Activated T-helper 1 cell treated with Interleukin-2 at 50 U/mL for 16 hours (primary cell): ENCODE data around the gene PACS2.
"Not testable (repeated sequence)": the region's sequence is repeated elsewhere in the genome, so short reads cannot be mapped to it uniquely, and the experiment has no call there.

Experiments used
- DNase-seq: peaks from one replicate; pipeline ENCODE4 v3.0.0-alpha.2; 2020; ENCODE audit warnings: low read depth

PACS2 gene

DNA sequence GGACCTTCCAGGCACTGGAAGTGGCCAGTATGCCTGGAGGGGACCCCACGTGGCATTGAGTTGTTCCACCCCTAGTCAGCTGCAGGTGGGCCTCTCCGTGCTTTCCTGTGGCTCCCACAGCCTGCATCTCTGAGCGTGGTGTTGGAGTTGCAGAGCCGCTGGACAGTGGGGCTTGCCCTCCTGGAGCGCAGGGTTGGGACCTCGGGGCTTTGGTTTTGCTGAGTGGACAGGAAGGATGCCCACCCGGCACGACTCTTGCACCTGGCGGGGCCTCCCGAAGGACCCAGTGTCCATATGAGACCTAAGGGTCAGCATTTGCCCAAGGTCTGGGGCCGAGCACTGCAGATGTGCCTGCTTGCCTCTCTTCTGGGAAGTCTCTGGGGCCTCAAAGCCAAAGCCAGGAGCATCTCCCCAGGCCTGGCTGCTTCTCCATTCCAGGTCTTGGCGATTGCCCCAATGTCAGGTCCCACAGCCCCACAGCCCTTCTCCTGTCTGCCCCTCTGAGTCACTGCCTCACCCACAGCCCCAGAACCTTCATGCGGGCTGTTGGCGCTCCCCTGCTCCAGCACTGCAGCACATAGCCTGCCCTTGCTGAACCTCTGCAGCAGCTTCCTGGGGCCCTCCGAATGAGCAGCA, 1.5 kb downstream of the PACS2 start:
- DNase-seq = no peak

DNA sequence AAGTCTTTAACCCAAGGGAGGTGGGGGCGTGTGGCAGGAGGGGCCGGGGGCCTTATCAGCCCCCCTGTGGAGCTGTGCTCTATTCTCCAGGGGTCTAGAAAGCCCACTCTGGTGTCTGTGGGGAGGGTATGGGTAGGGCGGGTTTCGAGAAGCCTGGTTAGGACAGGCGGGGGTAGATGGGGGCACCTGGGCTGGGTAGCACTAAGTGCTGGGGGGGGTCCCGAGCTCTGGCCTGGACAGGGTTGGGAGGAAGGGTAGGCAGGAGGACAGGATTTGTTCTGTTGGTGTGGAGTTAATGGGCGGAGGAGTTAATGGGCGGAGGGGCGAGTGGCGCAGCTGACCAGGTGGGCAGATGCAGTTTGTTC, 2.0 kb downstream of the PACS2 start:
- DNase-seq = no peak

DNA sequence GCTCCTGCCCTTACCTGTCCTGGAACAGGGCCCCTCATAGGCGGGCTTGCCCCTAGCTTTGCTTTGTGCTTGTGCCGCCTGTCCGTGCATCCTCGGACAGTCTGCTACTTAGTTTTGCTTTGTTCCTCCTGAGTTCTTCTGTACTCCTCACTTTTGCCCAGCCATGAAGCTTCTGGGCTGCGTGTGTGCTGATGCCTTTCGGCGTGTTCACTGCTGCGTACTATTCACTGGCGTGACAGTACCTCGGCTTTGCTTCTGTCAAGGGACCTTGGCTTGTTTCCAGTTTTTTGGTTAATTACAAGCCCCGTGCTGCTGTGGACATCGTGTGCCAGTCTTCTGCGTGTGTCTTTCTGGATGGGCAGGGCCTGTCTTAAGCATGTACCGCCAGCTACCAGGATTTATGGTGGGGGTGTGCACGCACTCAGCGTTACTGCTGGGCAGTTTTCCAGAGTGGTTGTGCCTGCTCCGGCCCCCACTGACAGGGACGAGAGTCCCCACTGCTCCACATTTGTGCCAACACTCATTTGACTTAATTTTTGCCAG, 2.5 kb downstream of the PACS2 start:
- no peak for DNase-seq

DNA sequence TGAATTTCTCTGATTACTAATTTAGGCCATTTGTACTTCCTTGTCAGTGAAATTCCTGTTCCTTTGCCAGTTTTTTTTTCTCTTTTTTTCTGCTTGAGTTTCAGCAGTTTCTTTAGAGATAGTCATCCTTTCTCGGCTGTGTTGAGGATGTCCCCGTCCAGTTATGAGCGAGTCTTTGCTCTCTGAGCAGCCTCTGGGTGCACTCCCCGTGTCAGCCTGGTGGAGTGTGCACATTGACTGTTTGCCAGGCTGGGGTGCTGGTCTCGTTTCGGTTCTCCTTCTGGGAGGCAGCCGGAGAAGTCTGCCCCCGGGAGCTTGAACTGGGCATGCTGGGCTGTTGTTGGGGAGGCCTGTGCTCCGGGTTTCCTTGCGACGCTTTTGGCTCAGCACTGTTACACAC, 3.0 kb downstream of the PACS2 start:
- DNase-seq = no peak

DNA sequence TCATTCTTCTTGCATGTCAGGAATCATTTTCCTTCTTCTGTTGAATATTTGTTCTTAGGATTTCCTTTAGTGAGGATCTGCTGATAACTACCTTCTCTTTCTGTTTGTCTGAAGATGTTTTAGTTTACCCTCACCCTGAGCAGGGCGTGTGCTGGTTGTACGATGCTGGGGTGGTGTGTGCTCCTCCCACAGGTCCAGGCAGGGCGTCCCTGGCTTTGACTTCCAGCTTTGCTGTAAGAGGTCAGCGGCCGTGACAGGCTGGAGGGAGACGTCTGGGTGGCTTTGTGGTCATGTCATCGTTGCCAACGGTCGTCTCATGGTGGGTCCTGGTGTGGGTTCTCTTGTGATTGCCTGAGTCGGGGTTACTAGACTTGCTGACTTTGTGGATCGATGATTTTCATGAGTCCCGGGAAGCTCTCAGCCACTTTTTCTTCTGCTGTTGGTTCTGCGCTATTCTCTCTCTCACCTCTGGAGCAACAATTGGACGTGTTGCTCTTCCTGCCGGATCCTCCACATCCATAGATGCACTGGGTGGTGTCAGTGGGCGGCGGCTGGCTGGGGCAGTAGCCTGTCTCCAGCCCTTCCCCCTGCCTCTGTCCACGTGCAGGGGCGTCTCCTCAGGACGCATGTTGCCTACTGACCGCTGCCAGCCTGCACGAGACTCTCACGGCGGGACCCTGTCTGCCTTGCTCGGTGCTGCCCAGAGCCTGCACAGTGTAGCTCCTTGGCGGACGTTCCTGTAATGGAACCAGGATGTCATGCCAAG, 8.4 kb downstream of the PACS2 start:
- no peak for DNase-seq

DNA sequence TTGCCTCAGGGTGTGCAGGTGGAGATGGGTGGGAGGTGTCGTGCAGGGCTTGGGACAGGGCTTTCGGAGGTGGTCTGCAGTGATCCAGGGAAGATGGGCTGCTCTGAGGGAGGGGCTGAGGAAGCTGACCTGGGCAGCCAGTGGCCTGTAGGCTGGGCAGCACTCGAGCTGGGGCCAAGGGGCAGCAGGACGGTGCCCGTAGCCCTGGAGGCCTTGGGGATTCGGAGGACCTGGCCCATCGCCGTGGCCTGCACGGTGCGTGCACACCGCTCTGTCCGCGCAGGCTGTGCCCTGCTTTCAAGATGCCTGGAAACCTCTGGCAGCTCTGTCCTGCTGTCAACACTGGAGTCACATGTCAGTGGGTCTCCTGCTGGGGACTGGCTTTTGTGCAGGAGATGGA, 9.1 kb downstream of the PACS2 start:
- DNase-seq = no peak

DNA sequence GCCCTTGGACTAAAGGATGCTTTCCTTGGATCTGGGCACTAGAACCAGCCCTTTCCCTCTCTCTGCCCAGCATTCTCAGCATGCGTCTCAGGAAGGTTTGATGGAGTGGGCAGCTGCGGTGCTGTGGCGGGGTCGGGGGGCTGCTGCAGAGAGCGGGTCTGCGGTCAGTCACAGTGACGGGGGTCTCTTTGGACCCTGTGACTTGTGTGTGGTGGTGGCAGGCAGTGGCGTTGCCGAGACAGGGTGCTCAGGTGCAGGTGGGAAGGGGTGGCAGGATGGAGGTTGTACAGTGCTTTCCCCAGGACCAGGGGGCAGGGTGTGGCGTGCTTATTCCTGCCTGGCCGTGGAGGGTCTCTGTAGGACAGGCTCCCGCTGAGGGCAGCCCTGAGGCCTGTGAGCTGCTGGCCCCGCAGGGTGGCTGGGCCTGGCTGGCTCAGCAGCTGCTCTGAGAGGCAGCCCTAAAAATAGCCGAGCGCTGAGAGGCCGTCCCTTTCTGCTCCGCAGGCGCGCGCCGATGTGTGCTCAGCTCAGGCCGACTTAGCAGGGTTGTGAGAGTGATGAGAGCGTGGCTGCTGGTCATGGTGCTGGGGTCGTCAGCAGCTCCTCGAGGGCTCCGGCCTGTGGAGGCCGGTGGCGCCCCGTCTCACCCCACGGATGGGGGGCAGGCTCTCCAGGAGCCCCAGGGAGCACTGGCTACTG, 9.7 kb downstream of the PACS2 start:
- DNase-seq = no peak

DNA sequence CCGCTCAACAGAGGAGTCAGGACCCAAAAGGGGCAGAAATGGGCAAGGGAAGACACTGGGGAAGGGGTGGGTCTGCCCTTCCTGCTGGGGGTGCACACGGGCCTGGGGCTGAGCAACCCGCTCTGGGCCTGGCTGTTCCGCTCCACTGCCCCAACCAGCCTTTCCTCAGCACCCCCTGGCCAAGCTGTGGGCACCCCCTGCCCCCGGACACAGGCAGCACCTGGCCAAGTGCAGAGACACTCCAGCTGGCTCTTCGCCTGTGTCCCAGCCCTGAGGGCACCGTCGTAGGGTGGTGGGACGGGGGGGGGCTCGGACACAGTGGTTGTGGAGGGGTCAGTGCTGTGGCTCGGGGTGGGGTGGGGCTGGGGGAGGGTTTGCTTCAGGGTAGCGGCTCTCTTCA, 10.3 kb downstream of the PACS2 start:
- DNase-seq = no peak

DNA sequence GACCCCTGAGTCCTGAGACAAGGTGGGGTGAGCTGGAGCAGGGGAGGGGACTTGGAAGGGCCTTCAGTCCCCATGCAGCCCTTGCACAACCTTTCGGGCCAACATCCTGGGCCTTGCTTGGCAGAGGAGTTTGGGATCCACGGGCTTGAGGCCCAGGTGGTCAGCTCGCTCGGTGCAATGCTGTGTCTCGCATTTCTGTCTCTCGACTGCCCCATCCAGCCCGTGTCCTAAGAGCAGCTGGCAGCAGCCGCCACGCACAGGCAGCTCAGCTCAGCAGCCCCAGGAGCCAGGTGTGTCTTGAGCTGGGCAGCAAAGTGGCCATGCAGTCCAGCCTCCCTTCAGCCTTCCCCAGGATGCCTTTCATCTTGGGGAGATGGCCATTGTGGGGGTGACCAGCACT, 10.8 kb downstream of the PACS2 start:
- no peak for DNase-seq

DNA sequence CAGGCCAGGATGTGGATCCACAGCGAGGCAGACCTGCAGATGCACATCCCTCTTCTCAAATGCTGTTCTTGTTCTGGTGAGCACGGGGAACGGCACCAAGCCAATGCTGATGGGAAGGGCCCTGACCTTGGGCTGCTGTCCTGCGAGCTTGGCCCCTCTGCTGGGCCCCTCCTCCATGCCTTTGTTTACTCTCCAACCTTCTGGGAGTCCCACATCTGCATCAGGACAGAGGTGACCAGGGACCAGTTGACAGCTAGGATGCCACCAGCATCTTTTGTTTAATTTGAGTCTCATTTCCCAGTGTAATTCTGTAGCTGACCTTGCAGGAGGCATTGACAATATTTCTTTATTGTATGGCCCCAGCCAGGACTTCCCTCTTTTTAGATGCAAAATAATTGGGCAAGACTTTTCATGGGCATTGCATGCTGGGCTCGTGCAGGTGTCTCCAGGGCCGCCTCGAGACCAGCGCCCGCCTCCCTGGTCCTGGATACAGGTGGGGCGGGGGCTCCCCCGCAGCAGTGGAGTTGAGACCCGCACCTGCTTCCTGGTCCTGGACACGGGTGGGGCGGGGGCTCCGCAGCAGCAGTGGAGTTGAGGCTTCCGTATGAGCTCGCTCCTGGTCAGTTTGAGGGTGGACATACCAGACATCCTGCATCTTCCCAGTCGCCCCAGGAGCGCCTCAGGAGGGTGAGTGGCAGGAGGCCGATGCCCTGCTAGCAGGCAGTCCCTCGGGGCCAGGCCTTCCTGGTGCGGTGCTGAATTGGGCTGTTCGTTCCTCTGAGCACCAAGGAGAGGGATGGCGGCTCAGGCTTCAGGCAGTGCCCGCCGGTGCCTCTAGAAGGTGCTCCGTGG, 11.4 kb downstream of the PACS2 start:
- DNase-seq = no peak

DNA sequence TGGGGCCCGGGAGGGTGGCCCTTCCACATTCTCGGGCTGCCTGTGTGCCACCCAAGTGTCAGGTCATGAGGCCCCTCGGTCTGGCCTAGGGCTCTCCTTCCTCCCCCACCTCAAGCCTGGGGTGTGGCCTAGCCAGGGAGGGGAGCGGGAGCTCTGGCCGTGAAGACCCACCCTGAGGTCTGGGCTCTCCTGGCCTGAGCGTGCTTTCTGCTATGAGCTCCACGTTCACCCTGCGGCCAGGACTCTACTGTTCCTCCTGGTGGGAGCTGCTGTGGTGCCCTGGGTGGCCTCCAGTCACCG, 12.0 kb downstream of the PACS2 start:
- no peak for DNase-seq

DNA sequence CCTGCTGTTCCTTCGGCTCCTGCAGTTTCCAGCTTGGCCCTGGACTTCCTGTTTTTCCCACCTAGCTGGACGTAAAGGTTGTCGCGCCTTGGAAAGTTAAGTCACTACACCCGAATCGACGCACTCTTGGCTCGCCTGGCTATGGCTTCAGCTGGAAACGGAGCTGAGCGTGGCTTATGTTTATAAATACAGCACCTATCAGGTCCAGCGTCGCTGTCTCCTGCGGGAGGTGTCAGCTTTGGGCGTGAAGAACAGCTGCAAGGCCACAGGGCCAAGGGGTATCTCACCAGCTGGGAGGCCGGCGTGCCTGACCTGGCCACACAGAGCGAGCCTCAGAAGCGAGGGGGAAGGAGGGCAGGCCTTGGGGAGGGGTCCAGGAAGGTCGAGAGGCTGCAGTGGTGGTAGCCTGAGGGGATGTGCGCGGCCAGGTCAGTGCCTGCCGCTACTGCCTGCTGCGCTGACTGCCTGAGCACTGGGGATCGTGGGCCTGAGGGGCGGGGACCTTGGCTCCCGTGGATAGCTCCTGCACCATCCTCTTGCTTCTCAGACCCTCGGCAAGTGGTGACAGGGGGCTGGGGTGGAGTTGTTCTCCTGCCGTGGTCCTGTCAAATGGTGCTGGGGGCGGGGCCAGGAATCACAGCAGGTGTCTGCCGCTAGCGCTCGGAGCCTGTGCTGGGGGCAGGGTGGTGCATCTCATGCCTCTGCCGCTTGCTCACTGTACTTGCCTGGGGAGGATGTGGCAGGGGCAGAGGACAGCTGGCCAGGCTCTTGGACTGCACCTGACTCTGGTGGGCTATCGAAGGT, 12.5 kb downstream of the PACS2 start:
- no peak for DNase-seq

DNA sequence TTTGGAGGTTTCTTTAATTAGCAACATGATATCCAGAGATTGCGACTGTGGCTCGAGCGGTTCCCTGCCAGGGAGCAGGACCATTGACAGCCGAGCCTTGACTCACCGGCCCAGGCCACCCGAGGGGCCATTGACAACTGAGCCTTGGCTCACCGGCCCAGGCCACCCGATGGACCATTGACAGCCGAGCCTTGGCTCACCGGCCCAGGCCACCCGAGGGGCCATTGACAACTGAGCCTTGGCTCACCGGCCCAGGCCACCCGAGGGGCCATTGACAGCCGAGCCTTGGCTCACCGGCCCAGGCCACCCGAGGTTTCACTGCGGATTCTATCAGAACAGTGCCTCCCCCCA, 13.1 kb downstream of the PACS2 start:
- DNase-seq = not testable (repeated sequence)

DNA sequence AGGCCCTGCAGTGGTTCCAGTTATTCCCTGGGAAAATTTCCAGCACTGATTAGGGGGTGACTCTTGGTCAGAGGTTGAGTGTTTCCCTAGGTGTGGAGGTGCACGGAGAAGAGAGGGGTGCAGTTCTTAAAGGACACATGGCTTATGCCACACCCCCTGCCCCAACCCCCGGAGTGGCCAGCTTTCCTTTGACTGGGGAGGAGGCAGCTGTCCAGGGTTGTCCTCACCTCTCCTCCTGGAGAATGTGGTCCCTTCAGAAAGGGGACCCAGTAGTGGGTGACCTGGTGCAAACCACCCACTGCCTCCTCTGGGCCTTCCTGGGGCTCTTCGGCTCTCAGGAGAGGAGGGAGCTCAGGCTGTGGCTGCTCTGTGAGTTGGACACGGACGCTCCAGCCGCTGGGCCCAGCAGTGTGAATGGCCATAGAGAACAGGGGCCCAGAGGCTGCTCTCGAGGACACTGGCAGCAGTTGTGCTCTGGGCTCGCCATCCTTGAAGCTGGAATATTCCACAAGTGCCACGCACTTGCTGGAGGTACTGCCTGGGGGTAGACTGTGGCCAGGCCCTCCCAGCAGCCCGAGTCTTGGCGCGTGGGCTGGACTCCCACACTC, 13.6 kb downstream of the PACS2 start:
- DNase-seq = no peak

DNA sequence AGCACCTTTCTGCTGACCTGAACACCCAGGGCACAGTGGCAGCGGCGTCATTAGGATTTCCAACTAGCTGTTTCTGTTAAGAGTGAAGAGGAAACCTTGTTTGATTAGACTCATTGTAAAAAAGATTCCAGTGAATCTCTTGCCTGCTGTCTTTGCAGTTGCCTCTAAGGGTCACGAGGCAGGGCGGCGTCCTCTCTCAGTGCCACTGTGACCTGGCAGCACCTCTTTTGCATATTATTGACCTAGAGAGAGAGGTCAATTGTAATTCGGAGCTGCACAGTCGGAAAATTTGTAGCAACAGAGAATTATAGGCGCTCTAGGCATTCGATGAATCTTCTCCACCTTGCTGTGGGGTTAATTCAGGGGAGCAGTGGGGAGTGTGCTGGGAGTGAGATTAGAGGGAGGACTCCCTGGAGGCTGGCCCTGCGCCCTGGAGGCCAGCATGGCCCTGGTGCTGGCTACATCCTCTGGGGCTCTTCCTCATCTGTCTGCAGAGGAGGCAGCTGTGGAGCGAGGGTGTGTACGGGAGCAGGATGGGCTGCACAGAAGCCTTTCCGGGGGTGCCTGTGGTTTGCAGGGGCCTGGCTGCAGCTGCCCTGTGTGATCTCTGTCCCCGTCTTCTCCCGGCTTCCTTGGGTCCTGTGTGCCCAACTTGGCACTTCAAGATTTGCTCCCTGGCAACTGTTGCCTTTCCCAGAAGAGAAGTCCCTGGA, 14.3 kb downstream of the PACS2 start:
- DNase-seq = no peak

DNA sequence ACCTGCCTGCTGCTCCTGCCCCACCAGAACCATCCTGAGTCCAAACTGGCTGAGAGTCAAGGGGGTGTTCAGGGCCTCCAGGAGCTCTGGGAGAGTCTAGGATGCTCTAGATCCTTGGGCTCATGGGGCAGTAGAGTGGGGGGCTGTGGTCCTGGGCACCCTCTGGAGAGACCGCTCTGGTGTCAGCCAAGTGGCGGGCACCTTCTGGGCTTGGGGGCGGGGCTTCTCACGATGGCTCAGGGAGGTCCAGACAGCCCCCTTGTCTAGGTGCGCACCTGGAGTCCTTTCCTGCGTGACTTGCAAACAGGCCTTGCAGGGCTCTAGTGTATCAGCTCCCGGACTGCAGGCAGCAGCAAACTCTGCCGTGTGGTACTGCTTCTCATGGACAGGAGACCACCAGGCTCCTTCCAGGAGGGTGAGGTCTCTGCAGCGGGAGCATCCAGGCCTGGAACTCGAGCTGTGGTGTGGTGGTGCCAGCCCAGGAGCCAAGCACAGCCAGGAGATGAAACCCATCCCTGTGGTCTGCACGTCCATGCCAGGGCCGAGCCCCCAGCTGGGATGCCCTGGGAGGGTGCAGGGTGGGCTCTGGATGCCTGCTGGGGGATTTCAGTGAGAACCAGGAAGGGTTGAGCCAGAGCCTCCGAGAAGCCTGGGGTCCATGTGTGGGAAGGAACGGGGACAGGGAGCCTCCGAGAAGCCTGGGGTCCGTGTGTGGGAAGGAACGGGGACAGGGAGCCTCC, 15.0 kb downstream of the PACS2 start:
- no peak for DNase-seq

DNA sequence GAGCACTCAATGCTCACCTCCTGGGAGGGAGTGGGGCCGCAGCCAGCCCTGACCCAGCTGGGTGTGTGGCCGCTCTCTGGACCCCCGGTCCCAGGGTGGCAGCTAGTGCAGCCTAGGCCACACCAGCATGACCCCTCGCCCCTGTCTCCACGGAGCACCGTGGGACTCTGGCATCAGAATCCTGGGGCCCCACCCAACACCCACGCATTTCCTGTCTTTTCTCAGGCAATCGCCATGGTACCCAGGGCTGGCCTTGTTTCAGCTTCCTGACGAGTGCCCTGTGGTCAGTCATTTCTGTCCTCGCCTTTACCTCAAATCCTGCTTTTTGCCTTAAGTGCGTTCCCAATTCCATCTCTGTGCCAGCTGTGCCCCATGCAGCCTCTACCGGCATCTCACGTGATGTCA, 15.9 kb downstream of the PACS2 start:
- DNase-seq = no peak

DNA sequence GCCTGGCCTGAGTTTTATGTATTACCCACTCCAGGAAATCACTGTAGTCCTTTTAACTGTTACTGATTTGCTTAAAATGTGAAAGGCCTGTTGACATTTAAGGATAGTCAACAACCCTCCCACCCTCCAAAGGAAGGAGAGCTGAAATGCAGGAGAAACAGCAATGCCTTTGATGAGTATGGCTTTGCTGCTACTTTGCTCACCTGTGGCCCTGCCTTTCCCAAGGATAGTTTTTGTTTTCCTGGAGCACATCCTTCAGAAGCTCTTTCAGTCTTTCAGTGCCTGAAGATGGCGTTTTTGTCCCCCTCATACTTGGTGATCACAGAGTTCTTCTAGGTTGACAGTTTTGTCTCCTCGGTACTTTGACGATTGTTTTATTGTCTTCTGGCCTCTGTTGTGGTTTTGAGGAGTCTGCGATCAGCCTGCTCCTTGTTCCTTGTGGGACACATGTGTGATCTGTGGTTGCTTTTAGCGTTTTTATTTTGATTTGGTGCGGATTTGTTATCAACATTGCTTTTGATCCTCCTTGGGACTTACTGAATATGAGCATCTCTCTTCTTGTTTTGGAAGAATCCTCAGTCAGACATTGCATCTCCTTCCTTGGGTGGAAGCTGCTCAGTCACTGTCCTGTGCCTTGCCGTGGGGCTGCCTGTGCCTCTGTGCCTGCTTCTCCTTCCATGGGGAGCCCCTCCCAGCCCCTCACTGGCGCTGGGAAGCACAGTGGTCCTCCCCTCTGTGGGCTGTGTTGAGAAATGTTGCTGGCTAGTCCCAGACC, 17.2 kb downstream of the PACS2 start:
- no peak for DNase-seq

DNA sequence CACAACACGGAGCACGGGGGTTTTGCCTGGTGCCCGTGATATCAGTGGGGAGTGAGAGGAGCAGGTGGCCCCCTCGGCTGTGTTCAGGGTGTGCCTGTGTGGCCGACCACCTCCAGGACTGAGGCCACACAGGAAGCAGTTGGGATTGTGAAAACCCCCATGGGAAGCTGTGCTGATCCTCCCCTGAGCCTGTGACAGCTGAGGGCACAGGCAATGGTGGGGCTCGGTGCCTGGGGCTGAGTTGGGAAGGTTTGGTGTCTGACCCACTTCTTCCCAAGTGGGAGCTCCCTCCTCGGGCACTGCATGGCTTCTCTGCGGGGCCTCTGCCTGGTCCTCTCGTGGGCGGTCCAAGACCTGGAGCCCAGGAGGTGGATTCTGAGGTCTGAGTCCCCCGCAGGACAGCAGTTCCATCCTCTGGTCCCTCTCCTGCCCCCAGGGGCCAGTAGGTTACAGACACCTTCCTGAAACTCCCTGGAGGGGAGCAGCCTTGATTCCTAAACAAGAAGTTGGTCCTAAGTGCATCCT, 17.9 kb downstream of the PACS2 start:
- no peak for DNase-seq
